ENCODE results near the gene CATSPERD. TPM values are rescaled to one million over a fixed set of nuclear protein-coding genes. Genes with fewer than 3 reads are reported as not detected.

Gene CATSPERD
- total and polyA plus RNA-seq, 9 of the 15 experiments (the other 6 are each of a cell fraction or from before 2014, with no cell fraction given), result not detected

DNA sequence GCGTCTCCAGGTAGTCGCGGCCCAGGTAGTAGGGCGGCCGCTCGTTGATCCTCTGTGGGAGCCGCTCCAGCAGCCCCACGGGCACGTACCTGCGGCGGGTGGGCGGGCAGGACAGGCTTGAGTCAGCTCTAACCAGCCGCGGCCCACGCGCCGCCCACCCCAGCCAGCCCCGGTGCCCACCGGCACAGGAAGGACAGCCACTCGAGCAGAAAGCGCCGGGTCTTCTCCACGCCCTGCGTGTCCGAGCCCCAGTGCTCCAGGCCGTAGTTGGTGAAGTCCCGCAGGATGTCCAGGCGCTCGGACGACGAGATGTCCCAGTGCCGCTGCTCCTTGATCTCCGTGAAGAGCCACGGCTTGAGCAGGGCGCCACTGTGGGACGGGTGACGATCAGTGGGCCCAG lies 65.0 kb downstream of the CATSPERD start (continued):
- TF ChIP-seq, protein P1, sequence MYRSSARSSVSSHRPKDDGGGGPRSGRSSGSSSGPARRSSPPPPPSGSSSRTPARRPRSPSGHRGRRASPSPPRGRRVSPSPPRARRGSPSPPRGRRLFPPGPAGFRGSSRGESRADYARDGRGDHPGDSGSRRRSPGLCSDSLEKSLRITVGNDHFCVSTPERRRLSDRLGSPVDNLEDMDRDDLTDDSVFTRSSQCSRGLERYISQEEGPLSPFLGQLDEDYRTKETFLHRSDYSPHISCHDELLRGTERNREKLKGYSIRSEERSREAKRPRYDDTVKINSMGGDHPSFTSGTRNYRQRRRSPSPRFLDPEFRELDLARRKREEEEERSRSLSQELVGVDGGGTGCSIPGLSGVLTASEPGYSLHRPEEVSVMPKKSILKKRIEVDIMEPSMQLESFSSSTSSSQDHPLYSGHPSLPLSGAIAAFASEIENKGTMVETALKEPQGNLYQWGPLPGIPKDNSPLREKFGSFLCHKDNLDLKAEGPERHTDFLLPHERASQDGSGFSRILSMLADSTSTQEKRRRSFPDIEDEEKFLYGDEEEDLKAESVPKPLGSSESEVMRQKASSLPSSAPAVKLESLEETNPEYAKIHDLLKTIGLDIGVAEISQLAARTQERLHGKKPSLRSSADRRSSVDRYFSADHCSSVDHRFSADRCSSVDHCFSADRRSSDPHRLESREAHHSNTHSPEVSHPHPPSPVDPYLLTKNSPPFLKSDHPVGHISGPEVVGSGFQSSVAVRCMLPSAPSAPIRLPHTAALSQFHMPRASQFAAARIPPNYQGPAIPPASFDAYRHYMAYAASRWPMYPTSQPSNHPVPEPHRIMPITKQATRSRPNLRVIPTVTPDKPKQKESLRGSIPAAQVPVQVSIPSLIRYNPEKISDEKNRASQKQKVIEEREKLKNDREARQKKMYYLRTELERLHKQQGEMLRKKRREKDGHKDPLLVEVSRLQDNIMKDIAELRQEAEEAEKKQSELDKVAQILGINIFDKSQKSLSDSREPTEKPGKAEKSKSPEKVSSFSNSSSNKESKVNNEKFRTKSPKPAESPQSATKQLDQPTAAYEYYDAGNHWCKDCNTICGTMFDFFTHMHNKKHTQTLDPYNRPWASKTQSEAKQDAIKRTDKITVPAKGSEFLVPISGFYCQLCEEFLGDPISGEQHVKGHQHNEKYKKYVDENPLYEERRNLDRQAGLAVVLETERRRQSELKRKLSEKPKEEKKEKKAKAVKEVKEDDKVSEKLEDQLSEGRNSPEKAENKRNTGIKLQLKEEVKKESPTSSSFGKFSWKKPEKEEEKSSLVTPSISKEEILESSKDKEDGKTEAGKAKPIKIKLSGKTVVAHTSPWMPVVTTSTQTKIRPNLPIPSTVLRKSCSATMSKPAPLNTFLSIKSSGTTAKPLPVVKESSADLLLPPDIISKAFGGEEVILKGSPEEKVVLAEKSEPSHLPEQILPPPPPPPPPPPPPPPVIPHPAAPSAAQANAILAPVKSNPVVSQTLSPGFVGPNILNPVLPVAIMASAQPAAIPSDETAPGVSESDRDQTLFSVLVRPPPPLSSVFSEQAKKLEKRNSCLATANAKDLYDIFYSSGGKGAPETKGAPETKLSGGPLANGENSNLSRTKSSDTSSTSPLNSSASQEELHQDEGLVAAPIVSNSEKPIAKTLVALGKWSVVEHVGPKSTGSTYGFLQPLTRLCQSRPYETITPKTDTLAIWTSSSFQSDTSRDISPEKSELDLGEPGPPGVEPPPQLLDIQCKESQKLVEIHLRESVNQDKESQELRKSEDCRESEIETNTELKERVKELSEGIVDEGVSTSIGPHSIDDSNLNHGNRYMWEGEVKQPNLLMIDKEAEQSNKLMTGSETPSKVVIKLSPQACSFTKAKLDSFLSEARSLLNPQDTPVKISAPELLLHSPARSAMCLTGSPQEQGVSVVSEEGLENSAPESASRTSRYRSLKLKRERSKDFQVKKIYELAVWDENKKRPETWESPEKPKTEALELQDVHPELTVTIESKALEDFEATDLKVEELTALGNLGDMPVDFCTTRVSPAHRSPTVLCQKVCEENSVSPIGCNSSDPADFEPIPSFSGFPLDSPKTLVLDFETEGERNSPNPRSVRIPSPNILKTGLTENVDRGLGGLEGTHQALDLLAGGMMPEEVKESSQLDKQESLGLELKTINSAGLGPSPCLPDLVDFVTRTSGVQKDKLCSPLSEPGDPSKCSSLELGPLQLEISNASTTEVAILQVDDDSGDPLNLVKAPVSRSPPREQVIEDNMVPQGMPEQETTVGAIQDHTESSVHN (IDR thresholded peaks at IDR 0.05; ENCODE audit: borderline replicate concordance in 1 of 2, low read depth in 1 of 2), result no peak
- TF ChIP-seq, protein P2, sequence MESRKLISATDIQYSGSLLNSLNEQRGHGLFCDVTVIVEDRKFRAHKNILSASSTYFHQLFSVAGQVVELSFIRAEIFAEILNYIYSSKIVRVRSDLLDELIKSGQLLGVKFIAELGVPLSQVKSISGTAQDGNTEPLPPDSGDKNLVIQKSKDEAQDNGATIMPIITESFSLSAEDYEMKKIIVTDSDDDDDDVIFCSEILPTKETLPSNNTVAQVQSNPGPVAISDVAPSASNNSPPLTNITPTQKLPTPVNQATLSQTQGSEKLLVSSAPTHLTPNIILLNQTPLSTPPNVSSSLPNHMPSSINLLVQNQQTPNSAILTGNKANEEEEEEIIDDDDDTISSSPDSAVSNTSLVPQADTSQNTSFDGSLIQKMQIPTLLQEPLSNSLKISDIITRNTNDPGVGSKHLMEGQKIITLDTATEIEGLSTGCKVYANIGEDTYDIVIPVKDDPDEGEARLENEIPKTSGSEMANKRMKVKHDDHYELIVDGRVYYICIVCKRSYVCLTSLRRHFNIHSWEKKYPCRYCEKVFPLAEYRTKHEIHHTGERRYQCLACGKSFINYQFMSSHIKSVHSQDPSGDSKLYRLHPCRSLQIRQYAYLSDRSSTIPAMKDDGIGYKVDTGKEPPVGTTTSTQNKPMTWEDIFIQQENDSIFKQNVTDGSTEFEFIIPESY (CRISPR knock-in tag; IDR thresholded peaks at IDR 0.05), result 0 out of 2 replicates have a peak, but pooled peaks have one; percentile 22
- TF ChIP-seq HNRNPLL (IDR thresholded peaks at IDR 0.05; ENCODE audit: low read depth, low read length, poor library complexity, severe bottlenecking) (no peak), KAT7 (CRISPR knock-in tag; IDR thresholded peaks at IDR 0.05; ENCODE audit: borderline replicate concordance) (no peak), SAFB (IDR thresholded peaks at IDR 0.05; ENCODE audit: borderline replicate concordance, low read depth, low read length) (0 out of 2 replicates have a peak, but pooled peaks have one; percentile 10)
- TF ChIP-seq, protein P3, sequence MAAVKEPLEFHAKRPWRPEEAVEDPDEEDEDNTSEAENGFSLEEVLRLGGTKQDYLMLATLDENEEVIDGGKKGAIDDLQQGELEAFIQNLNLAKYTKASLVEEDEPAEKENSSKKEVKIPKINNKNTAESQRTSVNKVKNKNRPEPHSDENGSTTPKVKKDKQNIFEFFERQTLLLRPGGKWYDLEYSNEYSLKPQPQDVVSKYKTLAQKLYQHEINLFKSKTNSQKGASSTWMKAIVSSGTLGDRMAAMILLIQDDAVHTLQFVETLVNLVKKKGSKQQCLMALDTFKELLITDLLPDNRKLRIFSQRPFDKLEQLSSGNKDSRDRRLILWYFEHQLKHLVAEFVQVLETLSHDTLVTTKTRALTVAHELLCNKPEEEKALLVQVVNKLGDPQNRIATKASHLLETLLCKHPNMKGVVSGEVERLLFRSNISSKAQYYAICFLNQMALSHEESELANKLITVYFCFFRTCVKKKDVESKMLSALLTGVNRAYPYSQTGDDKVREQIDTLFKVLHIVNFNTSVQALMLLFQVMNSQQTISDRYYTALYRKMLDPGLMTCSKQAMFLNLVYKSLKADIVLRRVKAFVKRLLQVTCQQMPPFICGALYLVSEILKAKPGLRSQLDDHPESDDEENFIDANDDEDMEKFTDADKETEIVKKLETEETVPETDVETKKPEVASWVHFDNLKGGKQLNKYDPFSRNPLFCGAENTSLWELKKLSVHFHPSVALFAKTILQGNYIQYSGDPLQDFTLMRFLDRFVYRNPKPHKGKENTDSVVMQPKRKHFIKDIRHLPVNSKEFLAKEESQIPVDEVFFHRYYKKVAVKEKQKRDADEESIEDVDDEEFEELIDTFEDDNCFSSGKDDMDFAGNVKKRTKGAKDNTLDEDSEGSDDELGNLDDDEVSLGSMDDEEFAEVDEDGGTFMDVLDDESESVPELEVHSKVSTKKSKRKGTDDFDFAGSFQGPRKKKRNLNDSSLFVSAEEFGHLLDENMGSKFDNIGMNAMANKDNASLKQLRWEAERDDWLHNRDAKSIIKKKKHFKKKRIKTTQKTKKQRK (IDR thresholded peaks at IDR 0.05; ENCODE audit: borderline replicate concordance, low read depth, low read length), result no peak

Data from K562 (cell line).